Stimulated activated CD4-positive, alpha-beta T cell treated with anti-CD3 and anti-CD28 coated beads, Interleukin-2, amount 100 ng/mL, for 4 hours (primary cell): ENCODE measurements around the gene SETD1A.
A peak's percentile ranks its signal among the peaks of the same experiment; 100 is the strongest.

Experiments used
- DNase-seq: peaks from one replicate; pipeline ENCODE4 v3.0.0-alpha.2; 2020; ENCODE audit warnings: low read depth

Gene SETD1A

DNA sequence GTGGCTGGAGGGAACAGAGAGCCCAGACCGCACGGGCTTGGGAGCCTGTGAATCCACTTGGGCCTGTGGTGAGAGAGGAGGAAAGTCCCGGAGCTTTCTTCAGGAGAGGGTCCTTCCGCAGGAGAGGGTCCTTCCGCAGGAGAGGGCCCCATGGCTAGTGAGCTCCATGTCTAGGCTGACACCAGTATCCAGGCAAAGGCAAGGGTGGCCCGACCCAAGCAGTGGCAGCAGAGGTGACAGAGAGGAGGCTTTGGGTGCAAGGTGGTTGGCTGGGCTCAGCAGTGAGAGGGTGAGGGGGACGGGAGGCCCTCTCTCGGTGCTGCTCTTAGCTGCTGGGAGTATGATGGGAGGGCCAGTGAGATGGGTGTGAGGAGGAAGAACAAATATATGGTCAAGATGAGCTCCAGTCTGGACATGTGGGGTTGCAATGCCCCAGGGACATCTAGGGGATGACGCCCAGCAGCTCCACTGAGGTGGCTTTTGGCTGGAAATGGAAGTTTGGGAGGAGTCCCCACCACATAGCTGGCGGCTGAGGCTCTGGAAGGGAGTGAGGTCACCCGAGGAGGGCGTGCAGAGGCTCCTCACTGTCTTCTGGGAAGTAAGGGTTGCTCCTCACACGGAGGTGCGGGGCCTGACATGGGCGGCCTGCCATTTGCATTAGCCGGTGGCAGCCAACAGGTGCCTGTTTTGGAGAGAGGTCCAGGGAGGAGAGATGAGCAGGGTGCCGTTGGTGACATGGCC is 25.2 kb downstream of the SETD1A start:
- no peak for DNase-seq

DNA sequence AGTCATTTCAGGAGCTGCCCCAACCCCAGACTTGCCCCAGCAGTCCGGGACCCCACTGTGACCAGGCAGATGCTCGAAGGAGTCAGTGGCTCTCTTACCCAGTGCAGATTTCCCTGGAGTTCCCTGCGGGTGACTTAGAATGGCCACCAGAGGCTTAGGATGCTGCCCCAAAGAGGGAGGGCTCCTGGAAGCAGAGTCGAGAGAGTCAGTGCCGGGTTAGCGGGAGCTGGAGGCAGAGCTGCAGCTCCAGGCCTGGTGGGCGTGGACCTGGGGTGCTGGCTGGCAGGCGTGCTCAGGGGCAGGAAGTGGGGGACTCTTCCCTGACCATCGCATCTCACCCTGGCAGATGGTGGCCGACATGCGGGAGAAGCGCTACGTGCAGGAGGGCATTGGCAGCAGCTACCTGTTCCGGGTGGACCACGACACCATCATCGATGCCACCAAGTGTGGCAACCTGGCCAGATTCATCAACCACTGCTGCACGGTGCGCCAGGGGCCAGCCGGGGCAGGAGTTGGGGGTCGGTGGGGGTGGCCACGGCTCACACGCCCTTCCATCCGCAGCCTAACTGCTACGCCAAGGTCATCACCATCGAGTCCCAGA is 25.8 kb downstream of the SETD1A start:
- DNase-seq: no peak

DNA sequence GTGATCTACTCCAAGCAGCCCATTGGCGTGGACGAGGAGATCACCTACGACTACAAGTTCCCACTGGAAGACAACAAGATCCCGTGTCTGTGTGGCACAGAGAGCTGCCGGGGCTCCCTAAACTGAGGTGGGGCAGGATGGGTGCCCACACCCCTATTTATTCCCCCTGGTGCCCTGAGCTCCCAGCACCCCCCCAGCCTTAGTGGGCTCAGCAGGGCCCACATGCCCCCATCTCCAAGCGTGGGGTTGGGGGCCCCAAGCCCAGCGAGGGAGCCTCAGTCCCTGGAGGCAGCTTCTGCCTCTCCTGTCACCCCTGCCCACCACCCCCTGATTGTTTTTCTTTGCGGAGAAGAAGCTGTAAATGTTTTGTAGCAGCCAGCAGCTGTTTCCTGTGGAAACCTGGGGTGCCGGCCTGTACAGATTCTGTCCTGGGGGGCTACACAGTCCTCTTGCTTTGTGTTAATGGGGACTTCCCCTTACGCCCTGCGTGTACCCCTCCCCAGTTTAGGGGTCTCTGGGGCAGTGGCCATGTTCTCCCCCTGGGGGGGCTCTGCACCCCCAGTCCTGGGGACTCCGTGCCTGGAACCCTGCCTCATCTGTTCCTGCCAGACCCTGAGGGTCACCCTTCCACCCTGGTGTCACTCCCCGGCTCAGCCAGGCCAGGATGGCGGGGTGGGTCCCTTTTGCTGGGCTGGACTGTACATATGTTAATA is 26.5 kb downstream of the SETD1A start:
- no peak for DNase-seq

DNA sequence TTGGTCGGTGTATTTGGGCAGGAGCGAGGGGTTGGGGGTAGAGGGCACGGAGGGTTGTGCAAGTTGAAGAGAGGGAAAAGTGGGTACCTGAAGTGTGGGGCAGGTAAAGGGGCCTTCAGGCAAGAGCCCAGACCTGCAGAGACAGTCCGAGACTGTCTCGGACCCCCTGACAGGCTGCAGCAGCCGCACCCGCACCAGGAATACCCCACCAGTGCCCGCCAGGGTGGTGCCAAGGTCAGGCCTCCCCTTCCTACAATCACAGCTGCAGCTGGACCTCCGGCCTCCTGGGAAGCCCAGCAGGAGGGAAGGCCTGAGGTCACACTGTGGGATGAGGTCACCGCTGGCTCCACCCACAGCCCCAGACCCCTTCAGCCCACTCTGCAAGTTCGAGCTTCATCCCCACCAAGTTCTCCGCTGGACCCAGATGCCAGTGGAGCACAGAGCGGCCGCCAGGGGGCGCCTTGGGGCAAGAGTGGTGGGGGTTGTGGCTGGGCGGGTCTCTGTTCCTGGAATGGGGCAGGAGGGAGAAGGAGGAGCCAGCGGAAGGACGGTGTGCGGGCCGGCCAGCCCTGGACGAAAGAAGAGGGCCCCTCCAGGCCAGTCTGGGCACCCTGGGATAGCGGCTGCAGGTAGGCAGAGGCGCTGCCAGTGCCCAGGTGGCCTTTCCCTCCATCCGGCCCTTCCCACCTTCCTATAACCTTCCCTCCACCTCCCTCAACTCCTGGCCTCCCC is 27.3 kb downstream of the SETD1A start, which contains the start of gene HSD3B7:
Gene HSD3B7 (plus strand): TSS at position 539 of the 732 bp plus-strand sequence. CDS start 452 bp downstream, outside the sequence.
- DNase-seq: peak; percentile 67

DNA sequence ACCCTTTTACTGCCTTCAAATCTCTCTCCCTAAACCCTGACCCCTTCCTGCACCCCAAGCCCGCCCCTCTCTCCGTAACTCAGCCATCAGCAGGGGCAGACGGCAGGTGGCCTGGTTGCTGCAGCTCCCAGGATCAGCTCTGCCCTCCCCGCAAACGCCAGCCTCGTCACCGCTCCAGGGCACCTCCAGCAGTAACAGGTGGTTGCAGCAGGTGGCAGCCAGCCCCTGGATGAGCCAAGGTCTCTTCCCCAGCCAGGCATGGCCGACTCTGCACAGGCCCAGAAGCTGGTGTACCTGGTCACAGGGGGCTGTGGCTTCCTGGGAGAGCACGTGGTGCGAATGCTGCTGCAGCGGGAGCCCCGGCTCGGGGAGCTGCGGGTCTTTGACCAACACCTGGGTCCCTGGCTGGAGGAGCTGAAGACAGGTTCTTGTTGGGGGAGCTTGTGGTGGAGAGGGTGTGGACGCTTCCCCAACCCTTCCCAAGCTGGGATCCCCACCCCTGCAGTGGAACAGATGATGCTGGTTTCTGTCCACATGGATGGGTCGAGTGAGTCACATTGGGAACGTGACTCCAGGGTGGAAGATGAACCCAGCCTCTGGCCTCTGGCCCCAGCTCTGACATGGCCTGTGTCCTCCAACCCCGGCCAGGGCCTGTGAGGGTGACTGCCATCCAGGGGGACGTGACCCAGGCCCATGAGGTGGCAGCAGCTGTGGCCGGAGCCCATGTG is 28.0 kb downstream of the SETD1A start:
- no peak for DNase-seq

DNA sequence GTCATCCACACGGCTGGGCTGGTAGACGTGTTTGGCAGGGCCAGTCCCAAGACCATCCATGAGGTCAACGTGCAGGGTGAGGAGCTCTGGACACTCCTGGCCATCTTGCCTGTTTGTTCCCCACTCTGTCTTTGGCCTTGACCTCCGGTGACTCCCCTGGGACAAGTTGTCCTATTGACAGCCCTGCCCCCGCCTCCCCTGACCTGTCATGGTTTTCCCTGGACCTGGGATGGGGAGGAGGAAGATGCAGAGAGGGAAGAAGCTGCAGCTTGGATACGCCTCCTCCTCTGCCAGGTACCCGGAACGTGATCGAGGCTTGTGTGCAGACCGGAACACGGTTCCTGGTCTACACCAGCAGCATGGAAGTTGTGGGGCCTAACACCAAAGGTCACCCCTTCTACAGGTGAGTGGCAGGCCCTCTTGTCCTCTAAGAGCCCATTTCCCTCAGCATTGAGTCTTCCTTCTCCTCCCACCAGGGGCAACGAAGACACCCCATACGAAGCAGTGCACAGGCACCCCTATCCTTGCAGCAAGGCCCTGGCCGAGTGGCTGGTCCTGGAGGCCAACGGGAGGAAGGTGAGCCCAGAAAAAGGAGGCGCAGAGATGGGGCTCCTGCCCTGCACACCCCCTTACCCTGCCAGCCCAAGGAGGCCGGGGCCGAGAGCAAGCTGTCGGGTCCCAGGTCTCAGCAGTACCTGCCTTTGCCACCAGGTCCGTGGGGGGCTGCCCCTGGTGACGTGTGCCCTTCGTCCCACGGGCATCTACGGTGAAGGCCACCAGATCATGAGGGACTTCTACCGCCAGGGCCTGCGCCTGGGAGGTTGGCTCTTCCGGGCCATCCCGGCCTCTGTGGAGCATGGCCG is 28.8 kb downstream of the SETD1A start:
- DNase-seq: no peak

DNA sequence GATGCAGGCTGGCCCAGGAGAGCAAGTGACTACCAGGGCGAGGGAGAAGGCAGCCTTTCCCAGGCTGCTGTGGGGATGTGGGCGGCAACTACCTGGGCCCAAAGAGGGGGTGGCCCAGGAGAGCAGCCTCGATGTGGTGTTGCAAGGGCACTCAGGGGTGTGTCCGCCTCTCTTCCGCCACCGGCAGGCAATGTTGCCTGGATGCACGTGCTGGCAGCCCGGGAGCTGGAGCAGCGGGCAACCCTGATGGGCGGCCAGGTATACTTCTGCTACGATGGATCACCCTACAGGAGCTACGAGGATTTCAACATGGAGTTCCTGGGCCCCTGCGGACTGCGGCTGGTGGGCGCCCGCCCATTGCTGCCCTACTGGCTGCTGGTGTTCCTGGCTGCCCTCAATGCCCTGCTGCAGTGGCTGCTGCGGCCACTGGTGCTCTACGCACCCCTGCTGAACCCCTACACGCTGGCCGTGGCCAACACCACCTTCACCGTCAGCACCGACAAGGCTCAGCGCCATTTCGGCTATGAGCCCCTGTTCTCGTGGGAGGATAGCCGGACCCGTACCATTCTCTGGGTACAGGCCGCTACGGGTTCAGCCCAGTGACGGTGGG is 30.1 kb downstream of the SETD1A start:
- DNase-seq: no peak

DNA sequence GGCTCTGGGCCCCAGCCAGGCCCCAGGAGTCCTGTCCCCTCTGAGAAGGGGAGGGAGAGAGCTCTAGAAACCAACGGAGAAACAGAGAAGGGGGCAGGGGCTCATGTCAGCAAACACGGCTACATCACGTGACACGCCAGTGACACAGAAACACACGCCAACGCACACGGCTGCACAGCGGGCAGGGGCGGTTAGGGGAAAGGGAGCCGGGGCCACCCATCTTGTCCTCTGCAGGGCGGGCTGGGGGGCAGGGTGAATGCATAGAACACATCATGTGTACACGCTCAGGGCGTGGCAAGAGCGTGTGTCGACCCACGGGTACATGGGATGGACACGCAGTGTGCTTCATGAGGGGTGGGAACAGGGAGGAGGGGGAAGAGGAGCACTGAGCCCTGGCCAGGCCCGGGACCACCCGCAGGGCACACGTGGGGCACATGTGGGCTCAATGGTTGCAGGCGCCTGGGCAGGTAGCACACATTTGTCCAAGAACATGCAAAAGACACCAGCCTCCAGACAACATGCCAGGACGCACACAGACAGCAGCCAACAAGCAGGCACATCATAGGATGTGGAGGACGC is 32.0 kb downstream of the SETD1A start:
- DNase-seq: no peak

DNA sequence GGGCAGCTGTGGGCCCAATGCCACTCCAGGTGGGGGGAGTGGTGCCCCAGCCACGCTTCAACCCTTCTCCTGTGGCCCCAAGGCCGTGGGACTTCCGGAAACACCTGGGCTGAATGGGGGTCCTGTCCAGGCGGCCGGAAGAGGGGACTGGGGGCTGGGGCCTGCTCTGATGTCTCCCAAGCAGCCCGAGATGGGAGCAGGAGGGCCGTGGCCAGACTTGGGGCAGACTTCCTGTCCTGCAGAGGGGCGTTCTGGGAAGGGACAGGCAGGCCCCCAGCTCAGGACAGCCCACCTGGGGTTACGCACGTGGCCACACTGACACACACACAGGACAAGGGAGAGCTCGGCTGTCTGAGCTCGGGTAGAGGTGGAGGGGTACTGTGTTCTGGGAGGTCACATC is 32.6 kb downstream of the SETD1A start:
- DNase-seq: no peak

DNA sequence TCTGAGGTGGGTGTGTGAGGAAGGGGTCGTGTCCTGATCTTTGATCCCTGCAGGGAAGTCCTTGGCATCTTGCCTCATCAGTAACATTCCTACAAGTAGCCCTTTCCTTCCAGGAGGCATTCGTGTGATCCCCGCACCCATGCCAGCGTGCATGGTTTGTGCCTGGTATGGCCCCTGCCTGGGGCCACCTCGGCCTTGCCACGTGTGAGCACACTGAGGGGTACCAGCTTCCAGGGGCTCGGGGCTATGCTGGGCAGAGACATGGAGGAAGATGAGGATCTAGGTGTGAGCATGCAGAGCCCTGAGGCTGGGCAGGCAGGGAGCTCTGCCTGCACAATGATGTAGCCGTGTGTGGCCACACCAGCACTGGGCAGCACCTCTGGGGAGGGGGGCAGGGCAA is 33.5 kb downstream of the SETD1A start:
- no peak for DNase-seq

DNA sequence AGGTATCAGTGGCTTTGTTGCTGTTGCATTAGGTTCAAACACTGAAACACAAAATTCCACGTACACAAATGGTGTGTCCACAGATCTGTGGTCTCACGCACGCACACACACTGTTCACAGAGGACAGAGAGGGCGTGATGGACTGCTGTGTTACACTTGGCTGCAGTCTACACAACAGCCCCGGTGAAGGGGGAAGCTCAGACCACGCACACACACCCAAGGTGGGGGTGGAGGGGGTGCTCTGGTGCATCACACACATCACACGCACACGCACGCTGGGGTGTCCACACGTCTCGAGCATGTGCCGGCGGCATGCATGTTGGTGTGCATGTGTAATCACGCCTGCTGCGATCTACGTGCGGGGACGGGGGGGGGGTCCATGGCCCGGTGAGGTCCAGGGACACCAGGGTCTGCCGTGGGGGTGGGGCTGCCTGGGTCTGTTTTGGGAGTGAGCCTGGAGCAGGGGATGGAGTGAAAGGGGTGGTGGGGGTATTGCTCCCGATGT is 34.8 kb downstream of the SETD1A start:
- no peak for DNase-seq

DNA sequence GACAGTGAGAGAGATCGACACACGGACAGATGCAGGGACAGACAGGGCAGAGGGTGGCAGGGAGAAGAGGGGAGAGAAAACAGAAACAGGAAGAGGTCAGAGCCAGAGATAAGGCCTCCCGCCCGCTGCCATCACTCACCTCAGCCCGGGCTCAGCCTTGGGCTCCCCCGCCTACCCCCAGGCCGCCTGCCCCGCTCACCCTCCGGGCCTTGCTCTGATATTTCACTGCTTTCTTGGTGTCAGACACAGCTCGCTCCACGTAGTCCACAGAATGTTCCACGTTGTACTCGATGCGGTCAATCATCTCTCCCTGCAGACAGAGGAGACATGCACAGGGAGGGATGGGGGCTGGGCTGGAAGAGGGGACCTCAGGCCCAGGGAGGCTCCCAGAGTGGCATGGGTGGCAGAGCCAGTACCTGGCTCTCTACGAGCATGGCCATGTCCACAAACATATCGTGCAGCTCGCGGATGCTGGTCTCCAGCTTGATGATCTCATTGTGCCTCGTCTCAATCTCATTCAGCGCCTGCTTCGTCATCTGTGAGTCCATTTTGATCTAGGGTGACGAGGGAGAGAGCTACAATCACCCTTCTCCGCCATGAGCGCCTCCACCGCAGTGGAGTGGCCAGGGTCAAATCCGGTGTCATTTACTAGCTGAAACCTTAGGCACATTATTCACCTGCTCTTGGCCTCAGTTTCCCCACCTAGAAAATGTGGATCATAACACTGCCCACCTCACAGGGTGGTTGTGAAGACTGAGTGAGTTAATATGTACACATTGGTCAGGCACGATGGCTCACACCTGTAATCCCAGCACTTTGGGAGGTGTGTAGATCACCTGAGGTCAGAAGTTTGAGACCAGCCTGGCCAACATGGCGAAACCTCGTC is 35.6 kb downstream of the SETD1A start:
- DNase-seq: no peak

DNA sequence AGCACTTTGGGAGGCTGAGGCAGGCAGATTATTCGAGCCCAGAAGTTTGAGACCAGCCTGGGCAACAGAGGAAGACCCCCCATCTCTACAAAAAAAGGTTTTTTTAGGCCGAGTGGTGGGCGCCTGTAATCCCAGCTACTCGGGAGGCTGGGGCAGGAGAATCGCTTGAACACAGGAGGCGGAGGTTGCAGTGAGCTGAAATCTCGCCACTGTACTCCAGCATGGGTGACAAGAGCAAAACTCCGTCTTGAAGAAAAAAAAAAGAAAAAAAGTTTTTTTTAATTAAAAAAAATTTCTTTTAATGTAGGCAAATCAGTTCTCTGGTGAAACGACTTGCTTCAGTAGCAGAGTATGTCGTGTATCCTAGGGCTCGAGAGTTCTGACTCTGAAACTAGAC is 38.4 kb downstream of the SETD1A start:
- DNase-seq: no peak

DNA sequence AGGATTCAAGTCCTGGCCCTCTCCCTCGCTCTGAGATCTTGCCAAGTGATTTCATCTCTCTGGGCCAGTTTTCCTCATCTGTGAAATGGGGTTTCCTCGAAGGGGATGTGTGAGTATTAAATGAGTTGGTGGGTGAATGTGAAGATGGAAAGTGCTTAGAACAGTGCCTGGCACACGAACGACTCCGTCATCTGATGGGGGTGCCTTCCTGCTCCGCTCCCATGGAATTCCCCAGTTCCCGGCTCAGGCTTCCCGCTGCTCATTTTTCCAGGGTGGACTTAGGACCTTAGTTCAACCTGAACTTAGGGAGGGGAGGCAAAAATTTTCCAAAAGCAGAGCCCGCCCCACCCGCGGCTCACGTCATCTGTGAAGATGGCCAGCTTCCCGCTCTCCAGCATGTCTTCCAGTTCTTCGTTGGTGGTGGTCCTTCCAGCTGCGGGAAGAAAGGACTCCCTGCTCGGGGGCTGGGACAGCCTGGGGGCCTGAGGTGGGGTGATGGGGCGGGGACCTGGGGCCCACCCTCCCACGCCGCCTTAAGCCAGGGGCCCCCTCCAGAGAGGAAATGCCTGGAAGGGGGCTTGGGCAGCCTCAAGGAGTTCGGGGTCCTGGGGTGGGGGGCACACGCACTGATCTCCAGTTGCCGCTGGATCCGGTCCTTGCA is 38.9 kb downstream of the SETD1A start:
- DNase-seq: no peak

DNA sequence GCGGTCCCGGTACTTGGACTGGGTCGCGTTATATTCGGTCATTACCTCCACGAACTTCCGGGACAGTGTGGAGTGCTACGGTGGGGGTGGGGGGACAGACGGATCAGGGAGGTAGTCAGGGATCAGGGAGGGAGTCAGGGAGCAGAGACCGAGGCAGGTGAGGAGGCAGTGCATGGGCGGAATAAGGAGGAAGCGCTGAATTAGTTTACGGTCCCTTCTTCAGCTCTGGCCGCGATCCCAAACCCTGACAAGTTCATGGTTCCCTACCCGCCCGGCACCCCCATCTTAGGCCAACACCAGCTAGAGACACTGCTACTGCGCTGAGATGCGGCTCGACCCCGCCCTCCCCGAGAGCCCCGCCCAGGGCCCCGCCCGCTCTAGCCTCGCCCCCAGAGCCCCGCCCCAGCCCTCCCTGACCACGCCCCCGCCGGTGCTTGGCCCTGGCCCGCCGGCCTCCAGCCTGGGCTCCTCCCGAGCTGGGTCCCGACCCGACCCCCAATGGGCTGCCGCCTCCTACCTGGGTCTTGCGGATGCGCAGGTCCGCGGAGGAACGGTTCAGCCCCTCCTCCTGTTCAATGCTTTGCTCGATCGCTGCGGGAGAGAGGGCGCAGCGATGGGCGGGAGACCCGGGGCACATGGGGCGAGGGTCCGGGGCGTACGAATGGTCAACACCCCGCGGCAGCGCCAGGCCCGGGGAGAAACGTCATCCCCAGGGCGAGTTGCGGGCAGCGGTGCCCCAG is 39.6 kb downstream of the SETD1A start:
- DNase-seq: peak; percentile 68

DNA sequence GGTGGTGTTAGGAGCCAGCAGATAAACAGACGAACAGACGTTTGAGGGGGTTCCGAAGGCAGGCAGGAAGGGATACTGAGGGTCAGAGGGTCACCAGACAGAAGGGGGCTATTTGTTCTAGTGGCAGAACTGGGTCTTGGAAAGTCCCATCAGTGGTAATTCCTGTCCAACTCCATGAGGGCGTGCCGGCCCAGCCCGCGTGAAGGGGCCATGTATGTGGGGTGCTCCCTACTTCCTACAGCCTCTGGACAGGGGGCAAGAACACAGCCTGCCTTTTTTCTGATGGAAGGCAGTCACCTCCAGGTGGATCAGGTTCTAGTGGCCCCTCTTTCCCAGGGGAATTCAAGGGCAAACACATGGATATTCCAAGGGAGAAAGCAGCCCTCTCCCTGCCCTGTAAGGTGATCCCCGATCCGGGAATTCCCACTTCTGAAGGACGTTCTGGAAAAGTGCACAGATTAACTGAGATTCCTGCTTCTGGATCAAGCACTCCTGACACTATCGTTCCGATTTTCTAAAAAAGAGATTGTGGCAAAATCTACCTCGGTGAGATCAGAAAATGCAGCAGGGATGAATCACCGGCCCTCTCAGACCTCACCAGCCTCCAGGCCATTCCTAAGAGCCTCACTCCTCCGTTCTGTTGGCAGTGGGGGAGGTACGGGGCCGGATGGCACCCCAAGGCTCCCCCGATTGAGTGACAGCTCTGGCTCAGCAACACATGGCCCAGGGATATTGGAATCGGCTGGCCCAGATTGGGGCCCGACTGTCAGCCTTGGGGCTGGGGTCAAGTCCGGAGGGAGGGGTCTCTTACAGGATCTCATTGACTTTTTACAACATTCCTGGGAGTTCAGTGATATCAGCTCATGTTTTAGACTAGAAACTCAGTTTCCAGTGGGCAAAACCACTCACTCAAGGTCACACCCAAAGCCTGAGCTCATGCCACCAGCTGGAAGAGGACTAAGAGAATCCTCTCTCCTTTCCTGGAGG is 40.5 kb downstream of the SETD1A start:
- no peak for DNase-seq
